ENCODE results near the gene PPP1R36. TPM values are rescaled to one million over a fixed set of nuclear protein-coding genes. Genes with fewer than 3 reads are reported as not detected.

Gene PPP1R36
- total and polyA plus RNA-seq, 2 donors from 2014 or later: 2.7 to 2.8 TPM

GRCh38 chr14:64612021-64612380 is 62.2 kb downstream of the PPP1R36 start:
- Histone ChIP-seq H3K27me3 (ENCODE audit: control insufficient read depth, insufficient read depth, low read length) (no peaks in the 10 kb centered on the region), H3K27ac (ENCODE audit: low read depth in 2 of 2, low read length in 2 of 2) (peak overlapping the region in 1 of 2 donors; percentile 26), H3K9me3 (ENCODE audit: control insufficient read depth in 2 of 3, insufficient read depth in 1 of 3, low read length in 3 of 3) (no peaks in the 10 kb centered on the region), H3K4me3 (ENCODE audit: low read length in 3 of 3) (no peak overlapping the region), H3K4me1 (ENCODE audit: control insufficient read depth in 2 of 3, insufficient read depth in 2 of 3, low read depth in 1 of 3, low read length in 3 of 3) (no peaks in the 10 kb centered on the region), H3K9ac (ENCODE audit: low read length in 3 of 3) (no peak overlapping the region), H3K36me3 (ENCODE audit: control insufficient read depth in 2 of 3, insufficient read depth in 3 of 3, low read length in 3 of 3) (no peaks in the 10 kb centered on the region)
- no peak for DNase-seq
- intact Hi-C loops (cut with DNase I): no loop called here
- FAIRE-seq: no peak
- no peak for TF ChIP-seq CTCF (IDR thresholded peaks at IDR 0.05; ENCODE audit: borderline replicate concordance, extremely low read depth, insufficient read depth)

- Histone ChIP-seq H3K27ac (ENCODE audit: low read depth in 2 of 2, low read length in 2 of 2) (no peak overlapping the region), H3K27me3 (ENCODE audit: control insufficient read depth, insufficient read depth, low read length) (no peaks in the 10 kb centered on the region), H3K36me3 (ENCODE audit: control insufficient read depth in 2 of 3, insufficient read depth in 3 of 3, low read length in 3 of 3) (no peaks in the 10 kb centered on the region), H3K4me1 (ENCODE audit: control insufficient read depth in 2 of 3, insufficient read depth in 2 of 3, low read depth in 1 of 3, low read length in 3 of 3) (no peaks in the 10 kb centered on the region), H3K9ac (ENCODE audit: low read length in 3 of 3) (no peak overlapping the region), H3K4me3 (ENCODE audit: low read length in 3 of 3) (no peak overlapping the region), H3K9me3 (ENCODE audit: control insufficient read depth in 2 of 3, insufficient read depth in 1 of 3, low read length in 3 of 3) (no peaks in the 10 kb centered on the region)
- no peak for TF ChIP-seq CTCF (IDR thresholded peaks at IDR 0.05; ENCODE audit: borderline replicate concordance, extremely low read depth, insufficient read depth)
- DNase-seq: no peak
- intact Hi-C loops (cut with DNase I): no loop called here
- no peak for FAIRE-seq
Observed at GRCh38 chr14:64612971-64613666, 63.4 kb downstream of the PPP1R36 start.

GRCh38 chr14:64614166-64614565 is 64.4 kb downstream of the PPP1R36 start:
- Histone ChIP-seq H3K36me3 (ENCODE audit: control insufficient read depth in 2 of 3, insufficient read depth in 3 of 3, low read length in 3 of 3) (no peaks in the 10 kb centered on the region), H3K4me3 (ENCODE audit: low read length in 3 of 3) (no peak overlapping the region), H3K9me3 (ENCODE audit: control insufficient read depth in 2 of 3, insufficient read depth in 1 of 3, low read length in 3 of 3) (no peaks in the 10 kb centered on the region), H3K27ac (ENCODE audit: low read depth in 2 of 2, low read length in 2 of 2) (no peak overlapping the region), H3K4me1 (ENCODE audit: control insufficient read depth in 2 of 3, insufficient read depth in 2 of 3, low read depth in 1 of 3, low read length in 3 of 3) (no peaks in the 10 kb centered on the region), H3K27me3 (ENCODE audit: control insufficient read depth, insufficient read depth, low read length) (no peaks in the 10 kb centered on the region), H3K9ac (ENCODE audit: low read length in 3 of 3) (no peak overlapping the region)
- FAIRE-seq: no peak
- intact Hi-C loops (cut with DNase I): no loop called here
- TF ChIP-seq CTCF (IDR thresholded peaks at IDR 0.05; ENCODE audit: borderline replicate concordance, extremely low read depth, insufficient read depth): no peak
- no peak for DNase-seq
